Epithelial cell of proximal tubule (primary cell): ENCODE results near the gene PTER. TPM values are rescaled to one million over a fixed set of nuclear protein-coding genes. Genes with fewer than 3 reads are reported as not detected.
A peak's percentile ranks its signal among the peaks of the same experiment; 100 is the strongest.

Source experiments
- DNase-seq: peaks from one replicate; pipeline ENCODE4 v3.0.0-alpha.2; 2011; ENCODE audit warnings: low read depth
- H3K4me3 ChIP-seq: 2 replicates; pipeline ENCODE4 v1.5.1; 2011; ENCODE audit warnings: low read depth, mild to moderate bottlenecking, low read length
- CTCF ChIP-seq: conservative IDR thresholded peaks from 2 replicates; pipeline ENCODE4 v1.5.1; 2012; ENCODE audit warnings: low read depth, mild to moderate bottlenecking, low read length
- total RNA-seq: library from RNA; depleted of rRNA; stranded (reverse); fragments of >200 nt; gene quantifications from 2 replicates; pipeline ENCODE4 v1.2.3, GENCODE V29; 2015

Gene PTER
- total RNA-seq, 1 donor from 2014 or later: 15.3 TPM

GRCh38 chr10:16423599-16423998, 13.2 kb upstream of the PTER start:
- peak; percentile 46 for TF ChIP-seq CTCF
- no peak for DNase-seq
- H3K4me3 ChIP-seq: no peak overlapping the region

GRCh38 chr10:16425449-16425848, 11.4 kb upstream of the PTER start:
- DNase-seq: no peak
- no peak for TF ChIP-seq CTCF
- no peak overlapping the region for H3K4me3 ChIP-seq

DNA sequence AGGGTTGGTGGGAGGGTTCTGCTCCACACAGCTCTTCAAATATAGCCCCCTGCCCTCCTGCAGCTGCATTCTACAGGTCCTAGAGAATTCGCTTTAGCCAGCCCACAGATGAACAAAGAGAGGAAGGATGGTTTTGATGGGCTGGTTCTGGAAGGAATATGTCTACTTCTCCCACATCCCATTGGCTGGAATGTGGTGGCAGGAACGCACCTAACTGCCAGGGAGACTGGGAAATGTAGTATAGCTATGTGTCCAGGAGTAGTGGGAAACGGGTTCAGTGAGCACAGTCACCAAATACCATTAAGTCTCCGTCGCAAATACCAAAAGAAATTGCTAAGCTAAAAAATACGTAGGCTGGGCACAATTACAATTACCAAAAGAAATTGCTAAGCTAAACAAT, 7.3 kb upstream of the PTER start:
- no peak for DNase-seq
- H3K4me3 ChIP-seq: no peak overlapping the region
- no peak for TF ChIP-seq CTCF

- no peak for TF ChIP-seq CTCF
- H3K4me3 ChIP-seq: peak overlapping the region; percentile 72
- no peak for DNase-seq
These were observed 448 bp upstream of the PTER start for GRCh38 chr10:16436367-16436757.

DNA sequence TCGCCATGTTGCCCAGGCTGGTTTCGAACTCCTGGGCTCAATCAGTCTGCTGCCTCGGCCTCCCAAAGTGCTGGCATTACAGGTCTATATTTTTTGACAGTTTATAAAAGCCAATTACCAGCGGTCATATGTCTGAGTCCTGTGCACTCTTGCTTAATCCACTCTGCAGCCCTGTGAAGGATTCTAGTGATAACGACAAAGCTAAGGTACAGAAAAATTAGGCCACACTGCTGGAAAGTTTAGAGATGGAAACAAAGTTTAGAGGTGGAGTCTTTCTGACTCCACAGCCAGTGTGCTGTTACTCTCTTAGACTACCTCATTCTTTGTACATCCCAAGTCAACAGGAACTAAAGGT, 707 bp downstream of the PTER start:
- peak overlapping the region; percentile 72 for H3K4me3 ChIP-seq
- TF ChIP-seq CTCF: no peak
- DNase-seq: no peak

DNA sequence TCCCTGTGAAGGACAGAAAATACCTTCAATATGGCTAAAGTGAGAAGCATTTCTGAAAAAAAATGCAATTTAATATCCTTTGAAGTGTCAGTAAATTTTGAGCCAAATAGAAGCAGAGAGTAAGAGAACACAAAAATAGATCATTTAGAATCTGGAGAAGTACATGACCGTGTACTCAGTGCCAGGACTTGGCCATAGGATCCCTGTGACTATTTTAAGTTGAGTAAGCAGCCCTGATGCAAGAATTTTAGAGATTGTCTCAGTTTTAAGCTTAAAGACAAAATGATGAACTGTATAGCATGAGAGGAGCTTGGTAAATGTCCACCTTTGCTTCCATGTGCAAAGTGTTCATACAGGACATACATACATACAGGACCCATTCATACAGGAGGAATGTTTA, 2.5 kb downstream of the PTER start:
- H3K4me3 ChIP-seq: peak overlapping the region; percentile 72
- no peak for TF ChIP-seq CTCF
- no peak for DNase-seq

- peak overlapping the region; percentile 72 for H3K4me3 ChIP-seq
- no peak for TF ChIP-seq CTCF
- DNase-seq: no peak
These were observed 3.8 kb downstream of the PTER start for GRCh38 chr10:16440396-16441133.
